Chondrocyte (in vitro differentiated cells): ENCODE measurements around the gene ZNF425. TPM values are rescaled to one million over a fixed set of nuclear protein-coding genes. Genes with fewer than 3 reads are reported as not detected.

ENCODE experiments used
- DNase-seq: peaks from one replicate; pipeline ENCODE4 v3.0.0; 2021; ENCODE audit warnings: mixed read lengths, low spot score
- H3K27ac Mint-ChIP-seq: one replicate; pipeline ENCODE4 v1.8.0; 2021; ENCODE audit warnings: mild to moderate bottlenecking, moderate library complexity, mixed read lengths; ENCODE audit not compliant: unreplicated experiment
- H3K27me3 Mint-ChIP-seq: 2 replicates; pipeline ENCODE4 v1.8.0; 2021; ENCODE audit warnings: low read depth, mixed read lengths
- H3K36me3 Mint-ChIP-seq: 2 replicates; pipeline ENCODE4 v1.8.0; 2021; ENCODE audit warnings: low read depth, mixed read lengths
- H3K4me1 Mint-ChIP-seq: 2 replicates; pipeline ENCODE4 v1.8.0; 2021; ENCODE audit warnings: low read depth, mild to moderate bottlenecking, mixed read lengths
- H3K4me3 Mint-ChIP-seq: one replicate; pipeline ENCODE4 v1.8.0; 2021; ENCODE audit warnings: mild to moderate bottlenecking, moderate library complexity, mixed read lengths; ENCODE audit not compliant: unreplicated experiment
- H3K9me3 Mint-ChIP-seq: 2 replicates; pipeline ENCODE4 v1.8.0; 2021; ENCODE audit warnings: low read depth, mixed read lengths
- total RNA-seq: library from RNA; stranded (reverse); gene quantifications from 3 replicates; pipeline ENCODE4 v1.2.1, GENCODE V29; 2021
- TF ChIP-seq, protein P1 (sequence below): fragments of 200-600 bp; sonication (generic); IDR thresholded peaks from 2 replicates; pipeline ENCODE4 v1.5.0; 2021; ENCODE audit warnings: antibody characterized with exemption, mild to moderate bottlenecking, moderate library complexity

Gene ZNF425
- total RNA-seq, 1 donor from 2014 or later, result 4.1 TPM

DNA sequence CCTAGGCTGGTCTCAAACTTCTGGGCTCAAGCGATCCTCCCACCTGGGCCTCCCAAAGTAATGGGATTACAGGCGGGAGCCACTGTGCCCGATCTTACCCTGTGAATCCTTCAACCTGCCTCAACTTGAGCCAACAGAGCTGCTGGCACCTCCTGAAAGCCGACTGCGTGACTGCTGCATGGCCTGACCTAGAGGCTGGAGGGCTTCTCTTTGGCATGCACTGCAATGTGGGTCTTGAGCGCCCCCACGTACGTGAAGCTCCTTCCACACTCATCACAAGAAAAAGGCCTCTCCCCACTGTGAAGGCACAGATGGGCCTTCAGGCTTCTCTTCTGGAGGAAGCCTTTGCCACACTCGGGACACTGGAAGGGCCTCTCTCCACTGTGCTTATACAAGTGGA is 22.7 kb downstream of the ZNF425 start:
- H3K9me3 Mint-ChIP-seq, result no peaks in the 10 kb centered on the region

DNA sequence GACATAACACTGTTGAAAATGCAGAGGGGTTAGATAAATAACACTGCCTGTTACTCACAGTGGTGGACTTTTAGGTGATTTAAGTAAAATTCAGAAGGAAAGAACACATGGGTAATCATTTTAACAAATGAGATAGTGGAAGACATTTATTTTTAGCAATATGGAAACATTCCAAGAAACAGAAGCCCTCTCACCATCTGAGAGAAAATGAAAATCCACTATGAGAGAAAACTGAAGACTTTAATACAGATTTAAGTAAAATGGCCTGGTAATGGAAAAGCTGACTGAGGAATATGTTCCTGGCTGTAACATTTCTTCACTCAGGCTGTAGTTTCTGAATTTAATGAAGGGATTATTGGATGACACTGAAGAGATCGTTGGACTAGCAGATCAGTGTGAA is 23.5 kb downstream of the ZNF425 start:
- Mint-ChIP-seq H3K27ac (no peak overlapping the region), H3K36me3 (peaks cover 2% of the 10 kb centered on the region), H3K27me3 (no peaks in the 10 kb centered on the region), H3K4me3 (no peak overlapping the region), H3K4me1 (peaks cover 6% of the 10 kb centered on the region), H3K9me3 (no peaks in the 10 kb centered on the region)
- TF ChIP-seq, protein P1, sequence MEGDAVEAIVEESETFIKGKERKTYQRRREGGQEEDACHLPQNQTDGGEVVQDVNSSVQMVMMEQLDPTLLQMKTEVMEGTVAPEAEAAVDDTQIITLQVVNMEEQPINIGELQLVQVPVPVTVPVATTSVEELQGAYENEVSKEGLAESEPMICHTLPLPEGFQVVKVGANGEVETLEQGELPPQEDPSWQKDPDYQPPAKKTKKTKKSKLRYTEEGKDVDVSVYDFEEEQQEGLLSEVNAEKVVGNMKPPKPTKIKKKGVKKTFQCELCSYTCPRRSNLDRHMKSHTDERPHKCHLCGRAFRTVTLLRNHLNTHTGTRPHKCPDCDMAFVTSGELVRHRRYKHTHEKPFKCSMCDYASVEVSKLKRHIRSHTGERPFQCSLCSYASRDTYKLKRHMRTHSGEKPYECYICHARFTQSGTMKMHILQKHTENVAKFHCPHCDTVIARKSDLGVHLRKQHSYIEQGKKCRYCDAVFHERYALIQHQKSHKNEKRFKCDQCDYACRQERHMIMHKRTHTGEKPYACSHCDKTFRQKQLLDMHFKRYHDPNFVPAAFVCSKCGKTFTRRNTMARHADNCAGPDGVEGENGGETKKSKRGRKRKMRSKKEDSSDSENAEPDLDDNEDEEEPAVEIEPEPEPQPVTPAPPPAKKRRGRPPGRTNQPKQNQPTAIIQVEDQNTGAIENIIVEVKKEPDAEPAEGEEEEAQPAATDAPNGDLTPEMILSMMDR, result no peak
- DNase-seq, result no peak

More for the DNA sequence above, 22.7 kb downstream of the ZNF425 start:
- H3K27me3 Mint-ChIP-seq, result no peaks in the 10 kb centered on the region
- H3K4me3 Mint-ChIP-seq, result no peak overlapping the region
- peaks cover 2% of the 10 kb centered on the region for H3K36me3 Mint-ChIP-seq
- no peak for DNase-seq
- H3K27ac Mint-ChIP-seq, result no peak overlapping the region
- H3K4me1 Mint-ChIP-seq, result peaks cover 6% of the 10 kb centered on the region
- TF ChIP-seq, protein P1, result no peak

DNA sequence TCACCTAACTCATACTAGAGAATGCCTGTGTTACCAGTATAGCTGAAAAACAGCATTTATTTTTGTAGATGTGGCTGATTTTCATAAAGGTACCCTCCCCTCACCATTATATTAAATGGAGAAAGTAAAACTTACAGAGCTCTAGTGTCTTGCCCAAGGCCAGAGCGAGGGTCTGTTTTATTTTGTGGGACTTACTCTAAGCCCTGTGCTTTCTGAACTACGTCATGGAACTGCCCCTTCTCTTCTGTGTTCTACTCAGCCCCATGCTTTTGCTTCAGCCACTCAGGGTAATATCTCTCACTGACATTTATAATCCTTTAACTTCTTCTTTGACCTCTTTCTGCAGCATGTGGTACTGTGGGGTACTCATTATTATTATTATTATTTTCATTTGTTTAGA is 25.3 kb downstream of the ZNF425 start:
- Mint-ChIP-seq H3K9me3 (no peaks in the 10 kb centered on the region), H3K4me3 (no peak overlapping the region), H3K27me3 (no peaks in the 10 kb centered on the region), H3K27ac (no peak overlapping the region), H3K4me1 (peaks cover 15% of the 10 kb centered on the region), H3K36me3 (peaks cover 2% of the 10 kb centered on the region)
- TF ChIP-seq, protein P1, result no peak
- no peak for DNase-seq

DNA sequence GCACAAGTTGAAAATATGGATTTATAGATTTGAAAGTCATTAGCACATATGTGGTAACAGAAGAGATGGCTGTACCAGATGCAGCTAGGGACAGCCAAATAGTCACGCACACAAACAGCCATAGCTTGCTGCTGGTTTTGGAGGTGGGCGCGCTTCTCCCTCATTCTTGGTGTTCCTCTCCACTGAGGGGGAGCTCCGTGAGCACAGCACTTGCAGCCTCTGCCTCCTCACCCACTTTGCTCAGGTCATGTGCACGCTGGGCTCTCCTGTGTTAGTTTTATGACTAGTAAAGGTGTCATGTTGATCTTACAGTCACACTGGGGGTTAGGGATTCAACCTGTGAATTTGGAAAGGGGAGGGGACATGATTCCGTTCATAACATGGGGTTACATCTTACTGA is 27.1 kb downstream of the ZNF425 start:
- DNase-seq, result no peak
- no peaks in the 10 kb centered on the region for H3K36me3 Mint-ChIP-seq
- H3K27ac Mint-ChIP-seq, result no peak overlapping the region
- H3K4me3 Mint-ChIP-seq, result no peak overlapping the region
- TF ChIP-seq, protein P1, result no peak
- H3K27me3 Mint-ChIP-seq, result no peaks in the 10 kb centered on the region
- H3K4me1 Mint-ChIP-seq, result peaks cover 15% of the 10 kb centered on the region
- no peaks in the 10 kb centered on the region for H3K9me3 Mint-ChIP-seq

DNA sequence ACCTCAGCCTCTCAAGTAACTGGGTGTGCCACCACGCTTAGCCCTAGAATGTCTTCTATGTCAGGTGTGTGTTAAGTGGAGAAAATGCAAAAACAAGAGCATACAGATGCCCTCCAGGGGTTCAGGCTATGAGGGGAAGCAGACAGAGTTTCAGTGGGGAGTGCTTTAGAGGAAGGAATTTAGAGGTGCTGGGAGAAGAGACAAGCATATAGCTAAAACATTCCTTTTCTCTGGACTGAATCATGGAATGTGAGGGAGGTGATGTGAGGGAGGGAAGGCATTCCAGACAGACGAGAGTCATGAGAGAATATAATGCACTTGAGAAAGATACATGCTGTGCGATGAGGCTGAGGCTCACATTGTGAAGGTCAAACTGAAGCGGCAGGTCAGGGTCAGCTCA is 29.0 kb downstream of the ZNF425 start:
- no peaks in the 10 kb centered on the region for H3K9me3 Mint-ChIP-seq
- TF ChIP-seq, protein P1, result no peak
- no peaks in the 10 kb centered on the region for H3K36me3 Mint-ChIP-seq
- H3K27me3 Mint-ChIP-seq, result no peaks in the 10 kb centered on the region
- DNase-seq, result no peak
- peaks cover 8% of the 10 kb centered on the region for H3K4me1 Mint-ChIP-seq
- peak overlapping the region; percentile 37 for H3K27ac Mint-ChIP-seq
- no peak overlapping the region for H3K4me3 Mint-ChIP-seq
